Fibroblast of lung (primary cell): Measurements from ENCODE around the gene SOX15.

Experiments used
- EZH2 ChIP-seq: IDR thresholded peaks from 2 replicates; pipeline ENCODE4 v1.5.1; 2012; ENCODE audit warnings: low read length, control low read depth, mild to moderate bottlenecking; ENCODE audit errors: missing control alignments
- TF ChIP-seq, protein P1 (sequence below), 2 donors: IDR thresholded peaks in 1 of 2; conservative IDR thresholded peaks in 1 of 2; 1 replicate in 1 of 2; 2 replicates in 1 of 2; pipeline ENCODE4 v1.5.1; 2011 to 2012; ENCODE audit warnings: low read length in 2 of 2, control low read depth in 1 of 2, inconsistent platforms in 1 of 2, low read depth in 1 of 2, mild to moderate bottlenecking in 1 of 2

DNA sequence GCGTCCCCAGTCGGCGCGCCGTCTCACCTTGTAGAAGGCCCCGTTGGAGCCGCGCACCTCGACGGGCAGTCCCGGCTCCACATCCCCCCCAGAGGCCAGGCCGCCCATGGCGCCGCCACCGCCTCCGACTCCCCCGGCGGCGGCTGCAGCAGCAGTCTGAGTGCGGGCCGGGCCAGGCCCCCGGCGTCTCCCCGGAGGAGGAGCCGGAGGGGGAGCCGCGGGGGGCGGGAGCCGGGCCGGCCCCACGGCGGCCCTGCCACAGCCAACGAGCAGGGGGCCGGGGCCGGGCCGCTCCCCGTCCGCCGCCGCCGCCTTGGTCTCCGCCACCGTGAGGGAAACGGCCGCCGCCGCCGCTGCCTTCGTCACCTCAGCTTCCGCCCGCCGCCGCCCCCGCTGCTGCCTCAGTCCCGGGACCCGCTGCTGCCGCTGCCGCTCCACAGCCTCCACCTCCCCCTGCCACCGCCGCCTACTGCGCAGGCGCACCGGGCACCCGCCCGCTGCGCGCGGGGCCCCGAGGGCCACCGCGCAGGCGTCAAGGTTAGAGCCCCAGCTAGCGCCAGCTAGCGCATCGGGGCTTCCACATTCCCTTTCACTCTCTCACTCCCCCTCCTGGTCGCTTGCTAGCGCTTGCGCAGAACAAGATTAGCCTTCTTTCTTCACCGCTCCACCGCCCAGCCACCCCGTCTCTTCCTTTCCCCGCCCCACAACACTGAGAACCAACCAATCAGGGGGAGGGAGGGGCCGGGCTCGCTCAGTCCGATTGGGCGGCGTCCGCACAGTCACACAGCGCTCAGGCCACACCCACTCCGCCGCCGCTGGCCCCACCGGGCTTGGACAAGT, 24.8 kb upstream of the SOX15 start, which contains the start of gene FXR2:
- TF ChIP-seq, protein P1, sequence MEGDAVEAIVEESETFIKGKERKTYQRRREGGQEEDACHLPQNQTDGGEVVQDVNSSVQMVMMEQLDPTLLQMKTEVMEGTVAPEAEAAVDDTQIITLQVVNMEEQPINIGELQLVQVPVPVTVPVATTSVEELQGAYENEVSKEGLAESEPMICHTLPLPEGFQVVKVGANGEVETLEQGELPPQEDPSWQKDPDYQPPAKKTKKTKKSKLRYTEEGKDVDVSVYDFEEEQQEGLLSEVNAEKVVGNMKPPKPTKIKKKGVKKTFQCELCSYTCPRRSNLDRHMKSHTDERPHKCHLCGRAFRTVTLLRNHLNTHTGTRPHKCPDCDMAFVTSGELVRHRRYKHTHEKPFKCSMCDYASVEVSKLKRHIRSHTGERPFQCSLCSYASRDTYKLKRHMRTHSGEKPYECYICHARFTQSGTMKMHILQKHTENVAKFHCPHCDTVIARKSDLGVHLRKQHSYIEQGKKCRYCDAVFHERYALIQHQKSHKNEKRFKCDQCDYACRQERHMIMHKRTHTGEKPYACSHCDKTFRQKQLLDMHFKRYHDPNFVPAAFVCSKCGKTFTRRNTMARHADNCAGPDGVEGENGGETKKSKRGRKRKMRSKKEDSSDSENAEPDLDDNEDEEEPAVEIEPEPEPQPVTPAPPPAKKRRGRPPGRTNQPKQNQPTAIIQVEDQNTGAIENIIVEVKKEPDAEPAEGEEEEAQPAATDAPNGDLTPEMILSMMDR (conservative IDR thresholded peaks at IDR 0.05 in 1 of 2, IDR thresholded peaks at IDR 0.05 in 1 of 2; ENCODE audit: low read depth in 1 of 2, low read length in 2 of 2): peak; percentile 55 to 65
- TF ChIP-seq EZH2: no peak
